ENCODE data around the gene SLC7A5.
"Not testable (repeated sequence)": the region's sequence is repeated elsewhere in the genome, so short reads cannot be mapped to it uniquely, and the experiment has no call there.

SLC7A5 gene

GRCh38 chr16:87874639-87875427 is 5.5 kb upstream of the SLC7A5 start:
- Mint-ChIP-seq H3K4me3 (peak overlapping the region; percentile 61 to 73), H3K27me3 (peaks cover 3% of the 10 kb centered on the region), H3K27ac (peak overlapping the region; percentile 95 to 97), H3K9me3 (peaks cover 0 to 5% of the 10 kb centered on the region in 2 donors), H3K4me1 (peaks cover 90% of the 10 kb centered on the region)
- peak; percentile 82 for ATAC-seq
- DNase-seq: peak; percentile 65 to 77

GRCh38 chr16:87870418-87871291 is 1.3 kb upstream of the SLC7A5 start:
- peaks cover 81% of the 10 kb centered on the region for H3K4me1 Mint-ChIP-seq
- H3K27ac Mint-ChIP-seq: peak overlapping the region; percentile 89 to 90
- not testable (repeated sequence) for H3K27me3 Mint-ChIP-seq, DNase-seq, ATAC-seq, H3K9me3 Mint-ChIP-seq
- H3K4me3 Mint-ChIP-seq: peak overlapping the region; percentile 7 to 61

GRCh38 chr16:87869879-87870417 is 641 bp upstream of the SLC7A5 start:
- H3K27me3 Mint-ChIP-seq, DNase-seq, ATAC-seq, H3K9me3 Mint-ChIP-seq: not testable (repeated sequence)
- H3K27ac Mint-ChIP-seq: peak overlapping the region; percentile 17 to 82
- peak overlapping the region; percentile 3 to 61 for H3K4me3 Mint-ChIP-seq
- H3K4me1 Mint-ChIP-seq: peaks cover 81% of the 10 kb centered on the region

GRCh38 chr16:87868254-87869029 is 865 bp downstream of the SLC7A5 start:
- Mint-ChIP-seq H3K4me1 (peaks cover 83% of the 10 kb centered on the region), H3K27ac (peak overlapping the region; percentile 100), H3K4me3 (peak overlapping the region; percentile 98 to 99)
- H3K9me3 Mint-ChIP-seq, H3K27me3 Mint-ChIP-seq: not testable (repeated sequence)
- ATAC-seq (peak; percentile 82), DNase-seq (peak; percentile 67 to 80)

DNA sequence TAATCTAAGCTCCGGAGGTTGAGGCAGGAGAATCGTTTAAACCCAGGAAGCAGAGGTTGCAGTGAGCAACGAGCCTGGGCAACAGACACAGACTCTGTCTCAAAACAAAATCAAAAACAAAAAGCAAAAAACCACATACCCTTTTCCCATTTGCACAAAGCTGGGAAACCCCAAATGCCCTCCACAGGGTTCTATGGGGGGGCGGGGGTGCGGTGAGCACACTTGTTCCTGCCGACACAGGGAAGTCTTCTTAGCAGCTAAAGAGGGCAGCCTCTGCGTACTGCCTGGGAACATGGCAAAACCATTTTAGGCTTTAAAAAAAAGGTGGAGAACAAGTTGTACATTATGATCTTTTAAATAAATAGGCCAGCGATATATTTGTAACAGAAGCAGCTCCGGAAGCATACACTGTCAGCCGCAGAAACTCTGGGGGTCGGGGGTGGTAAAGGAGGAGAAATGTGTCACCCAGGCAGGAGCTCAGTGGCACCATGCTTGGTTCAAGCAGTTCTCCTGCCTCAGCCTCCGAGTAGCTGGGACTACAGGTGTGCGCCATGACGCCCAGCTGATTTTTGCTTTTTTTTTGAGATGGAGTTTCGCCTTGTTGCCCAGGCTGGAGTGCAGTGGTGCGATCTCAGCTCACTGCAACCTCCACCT is 3.3 kb downstream of the SLC7A5 start:
- H3K4me1 Mint-ChIP-seq: peaks cover 82% of the 10 kb centered on the region
- DNase-seq (peak in 1 of 2 donors; percentile 70), ATAC-seq (peak; percentile 21)
- peak overlapping the region; percentile 98 to 99 for H3K4me3 Mint-ChIP-seq
- not testable (repeated sequence) for H3K27me3 Mint-ChIP-seq, H3K9me3 Mint-ChIP-seq
- H3K27ac Mint-ChIP-seq: peak overlapping the region; percentile 81 to 100

- ATAC-seq (no peak), DNase-seq (no peak)
- no peaks in the 10 kb centered on the region for H3K9me3 Mint-ChIP-seq
- H3K27ac Mint-ChIP-seq: peak overlapping the region in 1 of 2 donors; percentile 100
- H3K4me3 Mint-ChIP-seq: peak overlapping the region; percentile 98 to 99
- peaks cover 83% of the 10 kb centered on the region for H3K4me1 Mint-ChIP-seq
- H3K27me3 Mint-ChIP-seq: no peaks in the 10 kb centered on the region
These were observed 4.8 kb downstream of the SLC7A5 start for GRCh38 chr16:87864331-87864989.

DNA sequence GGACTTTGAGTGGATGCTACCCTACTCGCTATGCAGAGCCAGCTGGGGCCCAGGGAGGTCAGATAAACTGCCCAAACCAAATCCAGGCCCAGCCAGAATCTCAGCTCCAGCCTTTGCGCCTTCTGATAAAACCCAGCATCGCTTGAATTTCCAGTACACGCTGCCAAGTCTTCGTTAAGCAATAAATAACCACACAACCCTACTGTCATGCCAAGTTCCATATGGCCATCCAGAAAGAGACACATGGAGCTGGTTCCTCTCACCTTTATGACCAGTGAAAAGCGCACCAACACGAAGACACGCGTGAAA is 6.0 kb downstream of the SLC7A5 start:
- Mint-ChIP-seq H3K4me3 (peak overlapping the region; percentile 30 to 99), H3K4me1 (peaks cover 90% of the 10 kb centered on the region)
- H3K27ac Mint-ChIP-seq, H3K27me3 Mint-ChIP-seq, H3K9me3 Mint-ChIP-seq, ATAC-seq, DNase-seq: not testable (repeated sequence)

GRCh38 chr16:87862597-87863326 is 6.5 kb downstream of the SLC7A5 start:
- ATAC-seq, H3K9me3 Mint-ChIP-seq, H3K27me3 Mint-ChIP-seq, DNase-seq: not testable (repeated sequence)
- Mint-ChIP-seq H3K4me3 (peak overlapping the region; percentile 70 to 99), H3K4me1 (peaks cover 91% of the 10 kb centered on the region), H3K27ac (peak overlapping the region; percentile 65 to 93)

GRCh38 chr16:87861300-87862099 is 7.8 kb downstream of the SLC7A5 start:
- Mint-ChIP-seq H3K4me1 (peaks cover 98% of the 10 kb centered on the region), H3K4me3 (peak overlapping the region; percentile 47 to 68), H3K27ac (peak overlapping the region in 1 of 2 donors; percentile 96)
- not testable (repeated sequence) for H3K9me3 Mint-ChIP-seq, H3K27me3 Mint-ChIP-seq, ATAC-seq, DNase-seq

GRCh38 chr16:87860553-87861299 is 8.6 kb downstream of the SLC7A5 start:
- Mint-ChIP-seq H3K27ac (peak overlapping the region; percentile 66 to 96), H3K4me1 (peaks cover 98% of the 10 kb centered on the region), H3K4me3 (peak overlapping the region; percentile 50 to 68), H3K27me3 (no peaks in the 10 kb centered on the region), H3K9me3 (no peaks in the 10 kb centered on the region)
- no peak for ATAC-seq
- DNase-seq: no peak

GRCh38 chr16:87858151-87858993 is 10.9 kb downstream of the SLC7A5 start:
- H3K27me3 Mint-ChIP-seq, DNase-seq, H3K9me3 Mint-ChIP-seq, ATAC-seq: not testable (repeated sequence)
- Mint-ChIP-seq H3K4me1 (peaks cover 99% of the 10 kb centered on the region), H3K27ac (peak overlapping the region; percentile 88 to 93), H3K4me3 (peak overlapping the region; percentile 81 to 82)

GRCh38 chr16:87856791-87857228 is 12.5 kb downstream of the SLC7A5 start:
- H3K9me3 Mint-ChIP-seq: no peaks in the 10 kb centered on the region
- H3K4me3 Mint-ChIP-seq: peak overlapping the region; percentile 81 to 82
- H3K4me1 Mint-ChIP-seq: peaks cover 100% of the 10 kb centered on the region
- DNase-seq (no peak), ATAC-seq (no peak)
- H3K27ac Mint-ChIP-seq: peak overlapping the region; percentile 88 to 93
- H3K27me3 Mint-ChIP-seq: no peaks in the 10 kb centered on the region
